MM.1S (cell line): Measurements from ENCODE around the gene TMEM219.

Experiments
- EZH2phosphoT487 ChIP-seq: fragments of 300-600 bp; sonication (generic); IDR thresholded peaks from 2 replicates; pipeline ENCODE4 v1.6.1; 2018; ENCODE audit warnings: antibody characterized with exemption, low read length
- TF ChIP-seq, protein P1 (sequence below): fragments of 300-600 bp; sonication (generic); IDR thresholded peaks from 2 replicates; pipeline ENCODE4 v1.5.1; 2016; ENCODE audit warnings: antibody characterized with exemption, low read length, mixed read lengths

DNA sequence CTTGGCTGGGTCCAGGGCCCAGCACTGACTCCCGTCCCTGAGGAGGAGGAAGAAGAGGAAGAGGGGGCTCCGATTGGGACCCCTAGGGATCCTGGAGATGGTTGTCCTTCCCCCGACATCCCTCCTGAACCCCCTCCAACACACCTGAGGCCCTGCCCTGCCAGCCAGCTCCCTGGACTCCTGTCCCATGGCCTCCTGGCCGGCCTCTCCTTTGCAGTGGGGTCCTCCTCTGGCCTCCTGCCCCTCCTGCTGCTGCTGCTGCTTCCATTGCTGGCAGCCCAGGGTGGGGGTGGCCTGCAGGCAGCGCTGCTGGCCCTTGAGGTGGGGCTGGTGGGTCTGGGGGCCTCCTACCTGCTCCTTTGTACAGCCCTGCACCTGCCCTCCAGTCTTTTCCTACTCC lies 25.1 kb downstream of the TMEM219 start:
- TF ChIP-seq, protein P1, sequence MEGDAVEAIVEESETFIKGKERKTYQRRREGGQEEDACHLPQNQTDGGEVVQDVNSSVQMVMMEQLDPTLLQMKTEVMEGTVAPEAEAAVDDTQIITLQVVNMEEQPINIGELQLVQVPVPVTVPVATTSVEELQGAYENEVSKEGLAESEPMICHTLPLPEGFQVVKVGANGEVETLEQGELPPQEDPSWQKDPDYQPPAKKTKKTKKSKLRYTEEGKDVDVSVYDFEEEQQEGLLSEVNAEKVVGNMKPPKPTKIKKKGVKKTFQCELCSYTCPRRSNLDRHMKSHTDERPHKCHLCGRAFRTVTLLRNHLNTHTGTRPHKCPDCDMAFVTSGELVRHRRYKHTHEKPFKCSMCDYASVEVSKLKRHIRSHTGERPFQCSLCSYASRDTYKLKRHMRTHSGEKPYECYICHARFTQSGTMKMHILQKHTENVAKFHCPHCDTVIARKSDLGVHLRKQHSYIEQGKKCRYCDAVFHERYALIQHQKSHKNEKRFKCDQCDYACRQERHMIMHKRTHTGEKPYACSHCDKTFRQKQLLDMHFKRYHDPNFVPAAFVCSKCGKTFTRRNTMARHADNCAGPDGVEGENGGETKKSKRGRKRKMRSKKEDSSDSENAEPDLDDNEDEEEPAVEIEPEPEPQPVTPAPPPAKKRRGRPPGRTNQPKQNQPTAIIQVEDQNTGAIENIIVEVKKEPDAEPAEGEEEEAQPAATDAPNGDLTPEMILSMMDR: no peak
- TF ChIP-seq EZH2phosphoT487: no peak
